Astrocyte (in vitro differentiated cells and primary cell): ENCODE measurements around the gene SMIM15. TPM values are rescaled to one million over a fixed set of nuclear protein-coding genes. Genes with fewer than 3 reads are reported as not detected.
A peak's percentile ranks its signal among the peaks of the same experiment; 100 is the strongest.

ENCODE experiments used
- DNase-seq: peaks from one replicate; pipeline ENCODE4 v3.0.0-alpha.2; 2010; ENCODE audit warnings: low read depth
- FAIRE-seq: peaks from 2 replicates; lab custom pipeline; 2011; peaks lifted over from hg19 to GRCh38; lab: Jason Lieb, UNC
- H2AFZ ChIP-seq: 2 replicates; pipeline ENCODE4 v1.6.0; 2012; ENCODE audit warnings: low read depth, low read length, inconsistent platforms
- H3K27ac ChIP-seq: 2 replicates; pipeline ENCODE4 v1.5.1; 2011; ENCODE audit warnings: low read depth, low read length, inconsistent platforms
- H3K27me3 ChIP-seq: 2 replicates; pipeline ENCODE4 v1.6.0; 2011; ENCODE audit warnings: low read length, inconsistent platforms; ENCODE audit not compliant: insufficient read depth
- H3K36me3 ChIP-seq: 2 replicates; pipeline ENCODE4 v1.5.1; 2011; ENCODE audit warnings: low read length, inconsistent platforms; ENCODE audit not compliant: insufficient read depth
- H3K4me1 ChIP-seq: 2 replicates; pipeline ENCODE4 v1.5.1; 2011; ENCODE audit warnings: low read length, inconsistent platforms; ENCODE audit not compliant: insufficient read depth
- H3K4me2 ChIP-seq: 2 replicates; pipeline ENCODE4 v1.6.0; 2012; ENCODE audit warnings: low read length, inconsistent platforms
- H3K4me3 ChIP-seq: 2 replicates; pipeline ENCODE4 v1.5.1; 2011; ENCODE audit warnings: low read depth, mild to moderate bottlenecking, low read length, inconsistent platforms; ENCODE audit not compliant: insufficient read depth
- H3K79me2 ChIP-seq: 2 replicates; pipeline ENCODE4 v1.6.0; 2012; ENCODE audit warnings: mild to moderate bottlenecking, low read length, inconsistent platforms; ENCODE audit not compliant: insufficient read depth
- H3K9ac ChIP-seq: 2 replicates; pipeline ENCODE4 v1.6.0; 2012; ENCODE audit warnings: mild to moderate bottlenecking, low read length, inconsistent platforms
- H3K9me3 ChIP-seq: 2 replicates; pipeline ENCODE4 v1.5.1; 2012; ENCODE audit warnings: low read depth, mild to moderate bottlenecking, low read length, inconsistent platforms; ENCODE audit not compliant: insufficient read depth
- H4K20me1 ChIP-seq: 2 replicates; pipeline ENCODE4 v1.6.0; 2012; ENCODE audit warnings: low read length, inconsistent platforms; ENCODE audit not compliant: insufficient read depth
- H3K27ac Mint-ChIP-seq: one replicate; pipeline ENCODE4 v1.8.0; 2021; ENCODE audit warnings: mild to moderate bottlenecking, mixed read lengths; ENCODE audit not compliant: unreplicated experiment
- H3K27me3 Mint-ChIP-seq: one replicate; pipeline ENCODE4 v1.8.0; 2021; ENCODE audit warnings: low read depth, mixed read lengths; ENCODE audit not compliant: unreplicated experiment
- H3K36me3 Mint-ChIP-seq: one replicate; pipeline ENCODE4 v1.8.0; 2021; ENCODE audit warnings: low read depth, mixed read lengths; ENCODE audit not compliant: unreplicated experiment
- H3K4me1 Mint-ChIP-seq: one replicate; pipeline ENCODE4 v1.8.0; 2021; ENCODE audit warnings: low read depth, mixed read lengths; ENCODE audit not compliant: unreplicated experiment
- H3K4me3 Mint-ChIP-seq: one replicate; pipeline ENCODE4 v1.8.0; 2021; ENCODE audit warnings: mild to moderate bottlenecking, moderate library complexity, mixed read lengths; ENCODE audit not compliant: unreplicated experiment
- H3K9me3 Mint-ChIP-seq: one replicate; pipeline ENCODE4 v1.8.0; 2021; ENCODE audit warnings: mild to moderate bottlenecking, mixed read lengths; ENCODE audit not compliant: unreplicated experiment
- EZH2 ChIP-seq: IDR thresholded peaks from 2 replicates; pipeline ENCODE4 v1.6.1; 2012; ENCODE audit warnings: mild to moderate bottlenecking, low read length, inconsistent platforms; ENCODE audit not compliant: insufficient read depth
- total RNA-seq: library from RNA; stranded (reverse); gene quantifications from 2 replicates; pipeline ENCODE4 v1.2.1, GENCODE V29; 2021
- TF ChIP-seq, protein P1 (sequence below): IDR thresholded peaks from 2 replicates; pipeline ENCODE4 v1.5.1; 2011; ENCODE audit warnings: low read depth, mild to moderate bottlenecking, inconsistent platforms, low read length, moderate library complexity; ENCODE audit not compliant: insufficient read depth

SMIM15 gene
- total RNA-seq, 1 donor from 2014 or later: 86.6 TPM

DNA sequence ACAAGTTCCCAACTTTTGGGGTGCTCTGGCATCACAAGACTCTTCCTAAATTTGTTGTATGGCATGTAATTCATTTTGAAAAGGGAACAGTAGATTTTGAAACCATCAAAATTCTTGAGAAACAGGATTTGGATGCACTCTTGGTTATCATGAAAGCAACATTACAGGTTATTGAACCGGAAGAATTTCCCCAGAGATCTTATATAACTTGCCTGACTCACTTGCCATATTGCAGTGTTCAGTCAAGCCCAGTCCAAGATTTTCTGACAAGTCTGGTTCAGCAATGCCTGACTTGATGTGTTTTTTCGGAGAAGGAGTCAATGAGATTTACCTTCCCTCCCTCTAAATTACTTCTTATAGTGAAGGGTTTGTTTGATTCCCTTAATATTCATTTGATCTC, 32.0 kb downstream of the SMIM15 start:
- Mint-ChIP-seq H3K9me3 (no peaks in the 10 kb centered on the region), H3K4me3 (no peak overlapping the region), H3K36me3 (no peaks in the 10 kb centered on the region), H3K4me1 (peaks cover 7% of the 10 kb centered on the region), H3K27ac (no peak overlapping the region), H3K27me3 (no peaks in the 10 kb centered on the region)
- H3K4me1 ChIP-seq: no peaks in the 10 kb centered on the region
- no peak overlapping the region for H2AFZ ChIP-seq
- no peak for FAIRE-seq
- H3K27ac ChIP-seq: no peak overlapping the region
- H3K4me3 ChIP-seq: no peak overlapping the region
- H3K9me3 ChIP-seq: no peaks in the 10 kb centered on the region
- H3K36me3 ChIP-seq: no peaks in the 10 kb centered on the region
- H3K4me2 ChIP-seq: no peak overlapping the region
- TF ChIP-seq, protein P1, sequence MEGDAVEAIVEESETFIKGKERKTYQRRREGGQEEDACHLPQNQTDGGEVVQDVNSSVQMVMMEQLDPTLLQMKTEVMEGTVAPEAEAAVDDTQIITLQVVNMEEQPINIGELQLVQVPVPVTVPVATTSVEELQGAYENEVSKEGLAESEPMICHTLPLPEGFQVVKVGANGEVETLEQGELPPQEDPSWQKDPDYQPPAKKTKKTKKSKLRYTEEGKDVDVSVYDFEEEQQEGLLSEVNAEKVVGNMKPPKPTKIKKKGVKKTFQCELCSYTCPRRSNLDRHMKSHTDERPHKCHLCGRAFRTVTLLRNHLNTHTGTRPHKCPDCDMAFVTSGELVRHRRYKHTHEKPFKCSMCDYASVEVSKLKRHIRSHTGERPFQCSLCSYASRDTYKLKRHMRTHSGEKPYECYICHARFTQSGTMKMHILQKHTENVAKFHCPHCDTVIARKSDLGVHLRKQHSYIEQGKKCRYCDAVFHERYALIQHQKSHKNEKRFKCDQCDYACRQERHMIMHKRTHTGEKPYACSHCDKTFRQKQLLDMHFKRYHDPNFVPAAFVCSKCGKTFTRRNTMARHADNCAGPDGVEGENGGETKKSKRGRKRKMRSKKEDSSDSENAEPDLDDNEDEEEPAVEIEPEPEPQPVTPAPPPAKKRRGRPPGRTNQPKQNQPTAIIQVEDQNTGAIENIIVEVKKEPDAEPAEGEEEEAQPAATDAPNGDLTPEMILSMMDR: no peak
- no peak for TF ChIP-seq EZH2
- no peaks in the 10 kb centered on the region for H3K27me3 ChIP-seq
- H4K20me1 ChIP-seq: no peaks in the 10 kb centered on the region
- no peaks in the 10 kb centered on the region for H3K79me2 ChIP-seq
- DNase-seq: no peak
- H3K9ac ChIP-seq: no peak overlapping the region

DNA sequence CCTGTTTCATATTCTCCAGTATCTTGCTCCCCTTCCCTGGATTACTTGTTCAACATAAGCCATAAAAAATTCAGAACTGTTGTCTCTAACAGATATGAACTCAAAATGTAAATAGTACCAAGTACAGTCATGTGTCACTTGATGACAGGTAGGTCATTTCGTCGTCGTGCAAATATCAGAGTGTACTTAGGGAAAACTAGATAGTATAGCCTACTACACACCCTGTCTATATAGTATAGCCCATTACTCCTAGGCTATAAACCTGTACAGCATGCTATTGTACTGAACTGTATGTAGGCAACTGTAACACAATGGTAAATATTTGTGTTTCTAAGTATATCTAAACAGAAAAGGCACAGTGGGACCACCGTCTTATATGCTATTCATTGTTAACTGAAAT, 39.1 kb downstream of the SMIM15 start:
- no peaks in the 10 kb centered on the region for H3K4me1 Mint-ChIP-seq
- no peak overlapping the region for H3K27ac ChIP-seq
- DNase-seq: no peak
- no peak overlapping the region for H3K4me3 ChIP-seq
- H3K79me2 ChIP-seq: no peaks in the 10 kb centered on the region
- no peaks in the 10 kb centered on the region for H3K27me3 Mint-ChIP-seq
- no peak overlapping the region for H2AFZ ChIP-seq
- FAIRE-seq: no peak
- TF ChIP-seq, protein P1: no peak
- no peak for TF ChIP-seq EZH2
- H3K27me3 ChIP-seq: no peaks in the 10 kb centered on the region
- H3K9me3 ChIP-seq: no peaks in the 10 kb centered on the region
- H3K9me3 Mint-ChIP-seq: no peaks in the 10 kb centered on the region
- H3K36me3 ChIP-seq: no peaks in the 10 kb centered on the region
- no peak overlapping the region for H3K4me2 ChIP-seq
- no peaks in the 10 kb centered on the region for H4K20me1 ChIP-seq
- no peak overlapping the region for H3K9ac ChIP-seq
- H3K4me1 ChIP-seq: no peaks in the 10 kb centered on the region
- no peak overlapping the region for H3K27ac Mint-ChIP-seq
- no peaks in the 10 kb centered on the region for H3K36me3 Mint-ChIP-seq
- H3K4me3 Mint-ChIP-seq: no peak overlapping the region

DNA sequence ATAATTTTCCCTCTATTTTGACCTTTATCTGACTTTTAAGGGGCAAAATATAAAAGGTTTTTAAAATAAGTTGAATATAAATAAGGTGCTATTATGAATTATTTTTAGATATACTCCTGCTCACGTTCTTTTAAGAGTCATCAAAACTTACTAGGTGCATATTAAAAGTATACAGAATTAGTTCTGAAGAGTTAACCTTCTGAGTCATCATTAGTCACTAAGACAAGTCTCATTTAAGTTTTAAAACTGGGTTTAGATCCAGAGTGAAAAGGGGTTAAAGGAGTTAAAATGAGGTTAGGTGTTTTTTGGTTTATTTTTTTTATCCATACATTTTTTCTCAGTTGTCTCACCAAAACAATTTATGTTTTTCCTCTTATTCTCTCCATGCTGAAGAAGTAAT, 41.7 kb downstream of the SMIM15 start:
- no peak overlapping the region for H3K4me3 Mint-ChIP-seq
- no peak overlapping the region for H3K27ac Mint-ChIP-seq
- no peaks in the 10 kb centered on the region for H3K36me3 ChIP-seq
- no peaks in the 10 kb centered on the region for H3K27me3 ChIP-seq
- H3K27ac ChIP-seq: no peak overlapping the region
- no peaks in the 10 kb centered on the region for H3K79me2 ChIP-seq
- H3K9me3 ChIP-seq: no peaks in the 10 kb centered on the region
- H2AFZ ChIP-seq: no peak overlapping the region
- no peak for TF ChIP-seq EZH2
- TF ChIP-seq, protein P1: no peak
- FAIRE-seq (no peak), DNase-seq (peak; percentile 37)
- H4K20me1 ChIP-seq: no peaks in the 10 kb centered on the region
- no peaks in the 10 kb centered on the region for H3K36me3 Mint-ChIP-seq
- no peaks in the 10 kb centered on the region for H3K4me1 Mint-ChIP-seq
- H3K4me3 ChIP-seq: no peak overlapping the region
- H3K4me1 ChIP-seq: no peaks in the 10 kb centered on the region
- H3K27me3 Mint-ChIP-seq: no peaks in the 10 kb centered on the region
- no peak overlapping the region for H3K9ac ChIP-seq
- no peaks in the 10 kb centered on the region for H3K9me3 Mint-ChIP-seq
- no peak overlapping the region for H3K4me2 ChIP-seq
